ENCODE measurements around the gene MYLK4. TPM values are rescaled to one million over a fixed set of nuclear protein-coding genes. Genes with fewer than 3 reads are reported as not detected.
A peak's percentile ranks its signal among the peaks of the same experiment; 100 is the strongest.

MYLK4 gene
- total and polyA plus RNA-seq, 2 experiments from 2014 or later, result 0.20 to 0.43 TPM

DNA sequence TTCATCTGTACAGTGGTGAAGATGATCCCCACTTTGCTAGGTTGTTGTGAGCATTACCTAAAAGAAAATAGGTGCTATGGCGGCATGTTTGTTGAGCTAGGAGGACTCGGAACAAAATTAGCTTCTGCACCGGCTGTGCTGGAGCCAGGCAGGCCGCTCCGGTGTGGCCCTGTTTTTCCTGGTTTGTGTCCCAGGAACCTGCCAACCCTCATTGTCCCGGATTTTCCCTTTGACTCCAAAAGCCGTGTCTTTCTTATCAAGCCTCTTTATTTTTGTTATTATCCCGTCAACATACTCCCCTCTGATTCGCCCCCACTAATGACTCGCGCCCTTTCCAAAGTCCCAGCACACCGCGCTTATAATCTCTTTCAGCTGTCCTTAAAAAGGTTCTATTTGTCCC lies 117.0 kb downstream of the MYLK4 start:
- no peak for DNase-seq
- Histone ChIP-seq H3K4me3 (peak overlapping the region; percentile 70), H3K9me2 (ENCODE audit: insufficient read depth) (no peaks in the 10 kb centered on the region), H3K36me3 (ENCODE audit: low read depth) (no peaks in the 10 kb centered on the region), H3K9ac (peak overlapping the region; percentile 74), H3K79me2 (ENCODE audit: insufficient read depth) (no peaks in the 10 kb centered on the region), H3K4me2 (ENCODE audit: unreplicated experiment) (peak overlapping the region; percentile 92), H3K27ac (peak overlapping the region; percentile 17; the same call in 1 of the 2 replicates), H4K20me1 (ENCODE audit: insufficient read depth) (no peaks in the 10 kb centered on the region), H3F3A (ENCODE audit: insufficient read depth) (peaks cover 18% of the 10 kb centered on the region), H3K4me1 (ENCODE audit: insufficient read depth) (peaks cover 18% of the 10 kb centered on the region), H3K27me3 (replicated peaks; ENCODE audit: insufficient read depth) (no peaks in the 10 kb centered on the region), H3K9me3 (ENCODE audit: low read depth) (no peaks in the 10 kb centered on the region), H2AFZ (peak overlapping the region; percentile 90)
- TF ChIP-seq EZH2 (IDR thresholded peaks at IDR 0.05; ENCODE audit: insufficient read depth, poor library complexity, severe bottlenecking), result no peak
- no peak for TF ChIP-seq EZH2phosphoT487 (IDR thresholded peaks at IDR 0.05; ENCODE audit: insufficient read depth, low read depth)
- WGBS, 2 experiments (ENCODE audit: low coverage in 1 of 2, low lambda C conversion rate in 2 of 2, missing lambda C conversion rate in 2 of 2), result 64 to 74% methylated on average over 13 of the region's 13 CpGs
- in situ Hi-C loops (cut with MboI), result loop anchor here (25.0 kb wide), 2 partner anchors 521 to 1046 kb away; no protein-coding TSS in a partner anchor

DNA sequence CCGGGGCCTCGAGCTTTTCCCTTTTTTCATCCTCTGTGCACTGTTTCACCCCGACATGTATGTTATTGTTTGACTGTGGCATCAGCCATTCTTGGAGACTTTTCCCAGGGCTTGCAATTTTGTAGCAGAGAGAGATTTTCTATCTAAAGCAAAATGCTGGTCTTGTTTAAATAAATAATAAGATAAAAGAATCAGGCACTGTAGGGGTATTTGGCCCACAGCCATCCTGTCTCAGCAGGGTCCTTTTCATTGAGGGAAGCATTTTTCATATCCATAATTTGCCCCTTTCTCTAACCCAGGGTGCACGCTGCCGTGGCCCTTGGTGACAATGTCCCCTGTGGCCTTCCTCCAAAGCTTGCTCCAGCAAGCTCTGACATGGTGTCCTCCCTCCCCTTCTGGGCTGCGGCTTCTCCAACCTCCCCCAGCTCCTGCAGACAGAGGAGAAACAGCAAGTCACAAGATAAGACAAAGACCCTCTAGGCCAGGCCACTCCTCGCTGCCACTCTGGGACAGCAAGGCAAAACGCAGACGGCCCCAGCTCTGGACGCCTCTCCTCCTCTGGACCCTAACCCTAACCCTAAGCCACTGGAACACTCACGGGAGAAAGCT lies 117.6 kb downstream of the MYLK4 start:
- in situ Hi-C loops (cut with MboI), result loop anchor here (25.0 kb wide), 2 partner anchors 521 to 1046 kb away; no protein-coding TSS in a partner anchor
- H3K36me3 ChIP-seq (ENCODE audit: low read depth), result no peaks in the 10 kb centered on the region
- peaks cover 18% of the 10 kb centered on the region for H3K4me1 ChIP-seq (ENCODE audit: insufficient read depth)
- H3K27me3 ChIP-seq (replicated peaks; ENCODE audit: insufficient read depth), result no peaks in the 10 kb centered on the region
- DNase-seq, result no peak
- peaks cover 18% of the 10 kb centered on the region for H3F3A ChIP-seq (ENCODE audit: insufficient read depth)
- no peak overlapping the region for H2AFZ ChIP-seq
- no peaks in the 10 kb centered on the region for H4K20me1 ChIP-seq (ENCODE audit: insufficient read depth)
- H3K79me2 ChIP-seq (ENCODE audit: insufficient read depth), result no peaks in the 10 kb centered on the region
- no peak overlapping the region for H3K4me3 ChIP-seq
- no peaks in the 10 kb centered on the region for H3K9me3 ChIP-seq (ENCODE audit: low read depth)
- TF ChIP-seq EZH2phosphoT487 (IDR thresholded peaks at IDR 0.05; ENCODE audit: insufficient read depth, low read depth), result no peak
- TF ChIP-seq EZH2 (IDR thresholded peaks at IDR 0.05; ENCODE audit: insufficient read depth, poor library complexity, severe bottlenecking), result no peak
- H3K4me2 ChIP-seq (ENCODE audit: unreplicated experiment), result no peak overlapping the region
- no peak overlapping the region for H3K27ac ChIP-seq
- H3K9ac ChIP-seq, result no peak overlapping the region
- no peaks in the 10 kb centered on the region for H3K9me2 ChIP-seq (ENCODE audit: insufficient read depth)
- 98 to 99% methylated on average over 11 of the region's 11 CpGs for WGBS, 2 experiments (ENCODE audit: low coverage in 1 of 2, low lambda C conversion rate in 2 of 2, missing lambda C conversion rate in 2 of 2)

DNA sequence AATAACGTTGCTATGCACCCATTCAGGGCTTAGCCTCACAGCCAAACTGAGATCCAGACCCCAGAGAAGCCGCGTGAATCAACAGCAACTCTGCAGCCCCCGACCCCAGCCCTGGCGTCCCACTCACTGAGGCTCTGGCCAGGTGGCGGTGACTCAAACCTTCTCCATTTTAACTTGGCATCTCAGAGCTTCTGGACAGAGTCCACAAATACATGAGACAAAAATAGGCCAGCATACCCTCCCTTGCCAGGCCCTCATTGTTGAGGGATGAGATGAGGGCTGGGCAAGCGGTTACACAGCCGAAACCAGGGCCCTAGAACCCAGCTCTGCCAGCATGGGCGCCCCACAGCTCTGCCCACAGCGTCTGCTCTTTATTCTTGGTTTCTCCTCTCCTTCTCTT lies 118.4 kb downstream of the MYLK4 start:
- TF ChIP-seq EZH2phosphoT487 (IDR thresholded peaks at IDR 0.05; ENCODE audit: insufficient read depth, low read depth) (no peak), EZH2 (IDR thresholded peaks at IDR 0.05; ENCODE audit: insufficient read depth, poor library complexity, severe bottlenecking) (no peak)
- in situ Hi-C loops (cut with MboI), result loop anchor here (25.0 kb wide), 2 partner anchors 520 to 1045 kb away; no protein-coding TSS in a partner anchor
- WGBS, 2 experiments (ENCODE audit: low coverage in 1 of 2, low lambda C conversion rate in 2 of 2, missing lambda C conversion rate in 2 of 2), result 82 to 84% methylated on average over 9 to 10 of the region's 10 CpGs
- no peaks in the 10 kb centered on the region for H3K9me3 ChIP-seq (ENCODE audit: low read depth)
- no peak overlapping the region for H3K4me3 ChIP-seq
- H3K79me2 ChIP-seq (ENCODE audit: insufficient read depth), result no peaks in the 10 kb centered on the region
- no peaks in the 10 kb centered on the region for H4K20me1 ChIP-seq (ENCODE audit: insufficient read depth)
- H3K9ac ChIP-seq, result no peak overlapping the region
- H3K4me1 ChIP-seq (ENCODE audit: insufficient read depth), result peaks cover 18% of the 10 kb centered on the region
- H3K36me3 ChIP-seq (ENCODE audit: low read depth), result no peaks in the 10 kb centered on the region
- no peak overlapping the region for H3K4me2 ChIP-seq (ENCODE audit: unreplicated experiment)
- no peaks in the 10 kb centered on the region for H3K9me2 ChIP-seq (ENCODE audit: insufficient read depth)
- peak; percentile 19 for DNase-seq
- no peak overlapping the region for H3K27ac ChIP-seq
- H3F3A ChIP-seq (ENCODE audit: insufficient read depth), result peaks cover 18% of the 10 kb centered on the region
- no peak overlapping the region for H2AFZ ChIP-seq
- H3K27me3 ChIP-seq (replicated peaks; ENCODE audit: insufficient read depth), result no peaks in the 10 kb centered on the region

DNA sequence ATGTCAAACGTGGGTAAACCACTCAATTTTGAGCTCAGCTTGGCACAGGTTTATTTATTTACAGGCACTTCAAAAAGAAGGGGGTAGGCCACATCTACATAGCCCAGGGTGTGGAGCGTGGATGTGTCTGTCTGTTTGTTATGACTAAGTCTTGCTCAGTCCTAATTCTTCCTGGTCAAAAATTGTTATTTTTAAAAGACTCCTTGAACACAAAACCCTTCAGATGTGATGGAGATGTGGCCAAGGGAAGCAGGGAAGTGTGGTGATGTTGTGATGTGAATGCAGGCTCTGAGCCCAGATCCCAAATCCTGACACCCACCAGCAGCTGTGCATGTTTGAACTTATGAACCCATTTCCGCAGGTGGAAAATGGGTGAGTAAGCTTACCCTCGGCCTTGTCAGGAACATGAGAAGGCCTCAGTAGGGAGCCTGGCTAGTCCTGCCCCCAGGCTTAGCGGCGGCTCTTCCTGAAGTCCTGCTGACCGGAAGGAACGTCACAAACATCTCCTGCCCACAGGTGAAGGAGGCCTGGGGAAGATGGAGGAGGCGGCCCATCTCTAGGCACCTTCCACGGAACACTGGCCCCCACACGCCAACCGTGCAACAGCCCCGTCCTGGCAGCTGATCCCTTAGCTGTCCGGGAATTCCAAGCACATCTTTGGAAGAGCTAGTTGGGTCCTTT lies 119.7 kb downstream of the MYLK4 start:
- Histone ChIP-seq H3K4me2 (ENCODE audit: unreplicated experiment) (no peak overlapping the region), H3K9me3 (ENCODE audit: low read depth) (no peaks in the 10 kb centered on the region), H3F3A (ENCODE audit: insufficient read depth) (peaks cover 18% of the 10 kb centered on the region), H3K4me3 (no peak overlapping the region), H3K79me2 (ENCODE audit: insufficient read depth) (no peaks in the 10 kb centered on the region), H3K36me3 (ENCODE audit: low read depth) (no peaks in the 10 kb centered on the region), H3K27ac (peak overlapping the region; percentile 64), H3K4me1 (ENCODE audit: insufficient read depth) (peaks cover 18% of the 10 kb centered on the region), H3K9ac (peak overlapping the region; percentile 22; the same call in 1 of the 2 replicates), H2AFZ (no peak overlapping the region), H3K9me2 (ENCODE audit: insufficient read depth) (no peaks in the 10 kb centered on the region), H3K27me3 (replicated peaks; ENCODE audit: insufficient read depth) (no peaks in the 10 kb centered on the region), H4K20me1 (ENCODE audit: insufficient read depth) (no peaks in the 10 kb centered on the region)
- TF ChIP-seq EZH2phosphoT487 (IDR thresholded peaks at IDR 0.05; ENCODE audit: insufficient read depth, low read depth), result no peak
- TF ChIP-seq EZH2 (IDR thresholded peaks at IDR 0.05; ENCODE audit: insufficient read depth, poor library complexity, severe bottlenecking), result no peak
- in situ Hi-C loops (cut with MboI), result loop anchor here (25.0 kb wide), 2 partner anchors 519 to 1044 kb away; no protein-coding TSS in a partner anchor
- DNase-seq, result peak; percentile 53
- WGBS, 2 experiments (ENCODE audit: low coverage in 1 of 2, low lambda C conversion rate in 2 of 2, missing lambda C conversion rate in 2 of 2), result 74 to 76% methylated on average over 14 of the region's 14 CpGs

Measured in GM23248 (cell line).